Astrocyte (in vitro differentiated cells and primary cell): ENCODE results near the gene POLR3GL.

Experiments
- CTCF ChIP-seq: IDR thresholded peaks from 2 replicates; pipeline ENCODE4 v1.5.1; 2011; ENCODE audit warnings: low read depth, mild to moderate bottlenecking, inconsistent platforms, low read length, moderate library complexity; ENCODE audit not compliant: insufficient read depth
- EZH2 ChIP-seq: IDR thresholded peaks from 2 replicates; pipeline ENCODE4 v1.6.1; 2012; ENCODE audit warnings: mild to moderate bottlenecking, low read length, inconsistent platforms; ENCODE audit not compliant: insufficient read depth

- TF ChIP-seq CTCF: no peak
- no peak for TF ChIP-seq EZH2
These were observed 3.4 kb upstream of the POLR3GL start for GRCh38 chr1:145961109-145961424.
